ENCODE data around the gene ITIH2.
"Not testable (repeated sequence)": the region's sequence is repeated elsewhere in the genome, so short reads cannot be mapped to it uniquely, and the experiment has no call there.

The ITIH2 gene

DNA sequence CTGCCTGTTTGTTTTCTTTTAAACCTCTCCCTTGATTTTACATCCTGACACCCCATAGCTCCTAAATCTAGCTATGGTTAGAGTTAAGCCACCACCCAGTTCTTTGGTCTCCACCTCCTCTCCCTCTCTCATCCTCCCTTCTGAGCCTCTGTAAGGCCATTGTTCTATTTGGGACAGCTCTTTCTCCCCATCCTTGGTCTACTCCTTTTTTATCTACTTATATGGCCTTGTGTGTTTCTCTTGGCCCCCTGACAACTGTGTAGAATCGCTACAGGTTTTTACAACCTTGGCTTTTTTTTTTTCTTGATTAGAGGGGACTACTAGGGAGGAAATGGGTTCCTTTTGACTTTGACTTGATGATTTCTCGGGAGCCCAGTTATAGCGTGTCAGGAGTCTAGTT, 33.0 kb upstream of the ITIH2 start:
- no peaks in the 10 kb centered on the region for H3K4me1 ChIP-seq (ENCODE audit: insufficient read depth, poor library complexity, severe bottlenecking)
- no peaks in the 10 kb centered on the region for H3K9me3 ChIP-seq (ENCODE audit: severe bottlenecking)
- H3K27me3 ChIP-seq (ENCODE audit: insufficient read depth, poor library complexity, severe bottlenecking), result peaks cover 26% of the 10 kb centered on the region
- ATAC-seq (ENCODE audit: low read depth) (no peak), DNase-seq (ENCODE audit: low spot score) (no peak)
- no peak overlapping the region for H3K4me3 ChIP-seq (ENCODE audit: severe bottlenecking)
- TF ChIP-seq, protein P1, sequence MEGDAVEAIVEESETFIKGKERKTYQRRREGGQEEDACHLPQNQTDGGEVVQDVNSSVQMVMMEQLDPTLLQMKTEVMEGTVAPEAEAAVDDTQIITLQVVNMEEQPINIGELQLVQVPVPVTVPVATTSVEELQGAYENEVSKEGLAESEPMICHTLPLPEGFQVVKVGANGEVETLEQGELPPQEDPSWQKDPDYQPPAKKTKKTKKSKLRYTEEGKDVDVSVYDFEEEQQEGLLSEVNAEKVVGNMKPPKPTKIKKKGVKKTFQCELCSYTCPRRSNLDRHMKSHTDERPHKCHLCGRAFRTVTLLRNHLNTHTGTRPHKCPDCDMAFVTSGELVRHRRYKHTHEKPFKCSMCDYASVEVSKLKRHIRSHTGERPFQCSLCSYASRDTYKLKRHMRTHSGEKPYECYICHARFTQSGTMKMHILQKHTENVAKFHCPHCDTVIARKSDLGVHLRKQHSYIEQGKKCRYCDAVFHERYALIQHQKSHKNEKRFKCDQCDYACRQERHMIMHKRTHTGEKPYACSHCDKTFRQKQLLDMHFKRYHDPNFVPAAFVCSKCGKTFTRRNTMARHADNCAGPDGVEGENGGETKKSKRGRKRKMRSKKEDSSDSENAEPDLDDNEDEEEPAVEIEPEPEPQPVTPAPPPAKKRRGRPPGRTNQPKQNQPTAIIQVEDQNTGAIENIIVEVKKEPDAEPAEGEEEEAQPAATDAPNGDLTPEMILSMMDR (IDR thresholded peaks at IDR 0.05; ENCODE audit: poor library complexity, severe bottlenecking), result no peak
- no peaks in the 10 kb centered on the region for H3K36me3 ChIP-seq (ENCODE audit: low read depth)
- H3K27ac ChIP-seq (ENCODE audit: poor library complexity, severe bottlenecking), result no peak overlapping the region

DNA sequence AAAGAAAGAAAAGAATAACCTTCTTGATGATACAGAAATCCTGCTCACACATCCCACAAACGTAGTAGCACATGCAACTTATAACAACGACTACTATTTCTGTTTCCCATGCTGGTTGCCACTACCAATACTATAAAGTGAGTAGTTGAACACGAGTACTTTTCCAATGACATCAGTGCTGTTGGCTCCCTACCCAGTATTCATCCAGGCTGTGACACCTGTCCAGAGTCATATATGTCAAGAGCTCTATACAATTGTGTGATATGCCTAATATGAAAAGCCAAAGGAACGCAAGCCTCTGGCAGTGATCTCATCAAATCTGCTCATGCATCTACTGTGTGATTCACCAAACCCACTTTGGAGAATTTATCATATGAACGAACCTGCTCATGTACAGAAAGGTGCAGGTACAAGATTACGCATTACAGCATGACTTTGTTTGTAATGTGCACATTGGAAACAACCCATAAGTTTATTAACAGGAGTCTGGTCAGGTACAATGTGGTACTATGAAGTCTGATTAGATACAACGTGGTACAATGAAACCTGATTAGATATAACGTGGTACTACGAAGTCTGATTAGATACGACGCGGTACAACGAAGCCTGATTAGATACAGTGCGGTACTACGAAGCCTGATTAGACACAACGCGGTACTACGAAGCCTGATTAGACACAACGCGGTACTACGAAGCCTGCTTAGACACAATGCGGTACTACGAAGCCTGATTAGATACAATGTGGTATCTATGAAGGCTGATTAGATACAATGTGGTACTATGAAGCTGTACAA, 30.6 kb upstream of the ITIH2 start:
- H3K4me3 ChIP-seq (ENCODE audit: severe bottlenecking), result no peak overlapping the region
- TF ChIP-seq, protein P1 (IDR thresholded peaks at IDR 0.05; ENCODE audit: poor library complexity, severe bottlenecking), result no peak
- H3K9me3 ChIP-seq (ENCODE audit: severe bottlenecking), result no peaks in the 10 kb centered on the region
- H3K27me3 ChIP-seq (ENCODE audit: insufficient read depth, poor library complexity, severe bottlenecking), result peaks cover 11% of the 10 kb centered on the region
- no peak overlapping the region for H3K27ac ChIP-seq (ENCODE audit: poor library complexity, severe bottlenecking)
- DNase-seq (ENCODE audit: low spot score) (no peak), ATAC-seq (ENCODE audit: low read depth) (no peak)
- H3K36me3 ChIP-seq (ENCODE audit: low read depth), result no peaks in the 10 kb centered on the region
- H3K4me1 ChIP-seq (ENCODE audit: insufficient read depth, poor library complexity, severe bottlenecking), result no peaks in the 10 kb centered on the region

DNA sequence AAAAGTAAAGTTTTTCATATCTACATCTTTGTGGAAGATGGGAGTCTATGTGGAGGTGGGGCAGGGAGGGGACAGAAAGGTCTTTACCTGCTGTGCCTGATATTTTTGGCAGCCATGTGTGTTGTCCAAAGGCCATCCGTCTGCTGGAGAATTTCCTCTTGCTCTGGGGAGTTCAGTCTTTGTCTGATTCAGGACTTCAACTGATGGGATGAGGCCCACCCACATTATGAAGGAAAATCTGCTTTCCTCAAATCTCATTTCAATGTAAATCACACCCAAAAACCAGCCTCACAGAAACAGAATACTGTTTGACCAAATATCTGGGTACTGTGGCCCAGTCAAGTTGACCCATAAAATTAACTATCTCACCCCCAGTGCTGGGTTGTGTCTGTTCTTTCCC, 23.9 kb upstream of the ITIH2 start:
- H3K4me3 ChIP-seq (ENCODE audit: severe bottlenecking), result no peak overlapping the region
- no peaks in the 10 kb centered on the region for H3K36me3 ChIP-seq (ENCODE audit: low read depth)
- H3K4me1 ChIP-seq (ENCODE audit: insufficient read depth, poor library complexity, severe bottlenecking), result no peaks in the 10 kb centered on the region
- TF ChIP-seq, protein P1 (IDR thresholded peaks at IDR 0.05; ENCODE audit: poor library complexity, severe bottlenecking), result no peak
- ATAC-seq (ENCODE audit: low read depth) (no peak), DNase-seq (ENCODE audit: low spot score) (no peak)
- no peaks in the 10 kb centered on the region for H3K9me3 ChIP-seq (ENCODE audit: severe bottlenecking)
- H3K27ac ChIP-seq (ENCODE audit: poor library complexity, severe bottlenecking), result no peak overlapping the region
- H3K27me3 ChIP-seq (ENCODE audit: insufficient read depth, poor library complexity, severe bottlenecking), result no peaks in the 10 kb centered on the region

DNA sequence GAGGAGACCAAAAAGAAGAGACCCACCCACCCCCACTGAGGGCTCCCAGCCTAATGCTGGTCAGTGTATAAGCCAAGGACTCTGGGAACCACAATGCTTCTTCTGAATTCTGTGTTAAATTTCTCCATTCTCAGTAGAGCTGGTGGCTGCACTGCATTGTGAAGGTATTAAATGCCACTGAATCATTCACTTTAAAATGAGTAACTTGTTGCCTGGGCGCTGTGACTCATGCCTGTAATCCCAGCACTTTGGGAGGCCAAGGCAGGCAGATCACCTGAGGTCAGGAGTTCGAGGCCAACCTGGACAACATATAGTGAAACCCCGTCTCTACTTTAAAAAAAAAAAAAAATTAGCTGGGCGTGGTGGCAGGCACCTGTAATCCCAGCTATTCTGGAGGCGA, 23.0 kb upstream of the ITIH2 start:
- H3K36me3 ChIP-seq (ENCODE audit: low read depth); H3K4me1 ChIP-seq (ENCODE audit: insufficient read depth, poor library complexity, severe bottlenecking); H3K4me3 ChIP-seq (ENCODE audit: severe bottlenecking); H3K27me3 ChIP-seq (ENCODE audit: insufficient read depth, poor library complexity, severe bottlenecking); DNase-seq (ENCODE audit: low spot score); H3K27ac ChIP-seq (ENCODE audit: poor library complexity, severe bottlenecking); H3K9me3 ChIP-seq (ENCODE audit: severe bottlenecking): not testable (repeated sequence)
- ATAC-seq (ENCODE audit: low read depth), result 0 out of 3 replicates have a peak, but pooled peaks have one; percentile 52

DNA sequence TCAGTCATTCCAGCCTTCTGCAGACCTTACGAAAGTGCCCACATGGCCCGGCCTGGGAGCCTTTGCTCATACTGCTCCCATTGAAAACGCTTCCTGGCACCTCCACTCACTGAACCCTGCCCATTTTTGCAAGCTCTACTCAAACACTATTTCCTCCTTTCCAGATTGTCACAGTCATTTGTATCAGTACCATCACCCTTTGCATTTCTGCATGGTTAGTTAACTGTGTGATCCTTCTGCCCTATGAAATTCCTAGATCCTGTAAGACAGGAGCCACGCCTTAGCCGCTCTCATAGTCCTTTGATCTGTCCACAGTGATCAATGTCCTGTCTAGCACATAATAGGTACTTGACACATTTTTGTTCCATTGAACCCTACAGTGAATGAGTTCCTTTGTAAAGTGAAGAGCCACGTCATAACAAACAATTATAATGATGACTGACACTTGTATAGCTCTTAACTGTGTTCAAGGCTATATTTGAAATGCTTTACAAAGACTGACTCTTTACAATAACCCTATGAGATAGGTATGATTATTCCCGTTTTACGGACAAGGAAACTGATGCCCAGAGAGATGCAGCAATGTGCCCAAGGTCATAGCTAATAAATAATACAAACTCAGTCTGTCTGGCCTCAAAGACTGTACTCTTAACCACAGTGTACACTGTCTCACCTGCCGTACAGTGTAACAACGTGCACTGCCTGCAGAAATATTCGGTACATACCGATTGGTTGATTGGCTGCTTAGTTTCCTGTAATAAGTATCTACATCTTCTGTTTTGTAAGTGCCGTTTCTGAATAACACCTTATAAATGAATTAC, 16.6 kb upstream of the ITIH2 start:
- ATAC-seq (ENCODE audit: low read depth) (no peak), DNase-seq (ENCODE audit: low spot score) (no peak)
- TF ChIP-seq, protein P1 (IDR thresholded peaks at IDR 0.05; ENCODE audit: poor library complexity, severe bottlenecking), result no peak
- no peak overlapping the region for H3K27ac ChIP-seq (ENCODE audit: poor library complexity, severe bottlenecking)
- no peaks in the 10 kb centered on the region for H3K36me3 ChIP-seq (ENCODE audit: low read depth)
- H3K27me3 ChIP-seq (ENCODE audit: insufficient read depth, poor library complexity, severe bottlenecking), result no peaks in the 10 kb centered on the region
- H3K9me3 ChIP-seq (ENCODE audit: severe bottlenecking), result no peaks in the 10 kb centered on the region
- no peak overlapping the region for H3K4me3 ChIP-seq (ENCODE audit: severe bottlenecking)
- no peaks in the 10 kb centered on the region for H3K4me1 ChIP-seq (ENCODE audit: insufficient read depth, poor library complexity, severe bottlenecking)

Data from RWPE2 (cell line).